Measurements from ENCODE around the gene CD300LF. TPM values are rescaled to one million over a fixed set of nuclear protein-coding genes. Genes with fewer than 3 reads are reported as not detected.

Gene CD300LF
- total RNA-seq, 1 experiment from 2014 or later = not detected

- H3K27me3 ChIP-seq (ENCODE audit: insufficient read depth, low read length) = no peaks in the 10 kb centered on the region; the same call in 1 of the 2 replicates
Measured at GRCh38 chr17:74654742-74655141, 58.0 kb downstream of the CD300LF start.

More at GRCh38 chr17:74654742-74655141, 58.0 kb downstream of the CD300LF start:
- no peak for DNase-seq
- no peak overlapping the region for H3K56ac ChIP-seq (ENCODE audit: insufficient read length, low read depth, low read length)
- no peak overlapping the region for H3K27ac ChIP-seq (ENCODE audit: insufficient read length, low read depth, low read length)
- no peaks in the 10 kb centered on the region for H3K23me2 ChIP-seq (ENCODE audit: insufficient read length, low read depth, low read length, poor library complexity, severe bottlenecking)
- no peak overlapping the region for H2BK12ac ChIP-seq (ENCODE audit: insufficient read length, low read depth, low read length)
- peaks cover 82% of the 10 kb centered on the region for H3K27me3 Mint-ChIP-seq (ENCODE audit: low read depth)
- H3K23ac ChIP-seq (ENCODE audit: insufficient read length, low read depth, low read length) = no peak overlapping the region
- H3K9me3 Mint-ChIP-seq = no peaks in the 10 kb centered on the region
- no peak overlapping the region for H2BK20ac ChIP-seq (ENCODE audit: low read depth, low read length, poor library complexity, severe bottlenecking)
- no peaks in the 10 kb centered on the region for H3K79me1 ChIP-seq (ENCODE audit: insufficient read depth, low read depth, low read length, poor library complexity, severe bottlenecking)
- WGBS (ENCODE audit: extremely low coverage, insufficient read length, low lambda C conversion rate) = no CpG with 5 or more reads among the region's 5 CpGs
- peaks cover 5 to 6% of the 10 kb centered on the region in 2 experiments for H3K4me1 Mint-ChIP-seq
- H2BK15ac ChIP-seq (ENCODE audit: low read depth, low read length) = no peak overlapping the region
- no peak overlapping the region for H3T11ph ChIP-seq (ENCODE audit: low read length)
- H2AFZ ChIP-seq (ENCODE audit: low read length) = no peak overlapping the region
- H2BK120ac ChIP-seq (ENCODE audit: low read depth, low read length, poor library complexity, severe bottlenecking) = no peak overlapping the region
- H3K4me2 ChIP-seq (ENCODE audit: insufficient read depth, insufficient read length, low read length) = no peak overlapping the region
- no peak overlapping the region for H3K18ac ChIP-seq (ENCODE audit: insufficient read length, low read depth, low read length)
- H2AK5ac ChIP-seq (ENCODE audit: insufficient read length, low read length) = no peak overlapping the region
- H3K4me1 ChIP-seq (ENCODE audit: insufficient read depth, low read length) = peaks cover 3% of the 10 kb centered on the region
- no peaks in the 10 kb centered on the region for H3K9me3 ChIP-seq (ENCODE audit: control insufficient read depth, low read depth, low read length)
- no peaks in the 10 kb centered on the region for H3K79me2 ChIP-seq (ENCODE audit: insufficient read depth, low read length)
- no peak overlapping the region for H4K8ac ChIP-seq (replicated peaks; ENCODE audit: insufficient read length, low read depth, low read length)
- H3K14ac ChIP-seq (ENCODE audit: insufficient read depth, low read length) = no peak overlapping the region
- H4K91ac ChIP-seq (ENCODE audit: insufficient read length, low read depth, low read length) = no peak overlapping the region
- H4K20me1 ChIP-seq (ENCODE audit: control insufficient read depth, insufficient read depth, insufficient read length) = no peaks in the 10 kb centered on the region
- no peak for TF ChIP-seq CTCF (conservative IDR thresholded peaks at IDR 0.05)
- no peak overlapping the region for H3K4ac ChIP-seq (ENCODE audit: low read depth, low read length)
- no peaks in the 10 kb centered on the region for H3K36me3 Mint-ChIP-seq (ENCODE audit: insufficient read depth in 1 of 3, low read depth in 3 of 3)
- H4K5ac ChIP-seq (ENCODE audit: insufficient read length, low read depth, low read length) = no peak overlapping the region
- H3K9ac ChIP-seq (ENCODE audit: extremely low read depth, insufficient read length, low read length) = no peak overlapping the region
- no peak overlapping the region for H3K27ac Mint-ChIP-seq
- H3K4me3 Mint-ChIP-seq = no peak overlapping the region
- H2BK5ac ChIP-seq (ENCODE audit: insufficient read length, low read length) = no peak overlapping the region
